Astrocyte of the cerebellum (primary cell): ENCODE data around the gene C15orf39.
"Not testable (repeated sequence)": the region's sequence is repeated elsewhere in the genome, so short reads cannot be mapped to it uniquely, and the experiment has no call there.

Experiments
- DNase-seq: peaks from one replicate; pipeline ENCODE4 v3.0.0-alpha.2; 2011; ENCODE audit warnings: low read depth
- H3K4me3 ChIP-seq: 2 replicates; pipeline ENCODE4 v1.5.1; 2011; ENCODE audit warnings: mild to moderate bottlenecking, low read depth, low read length, moderate library complexity
- in situ Hi-C: cut with HindIII; loops from 2 replicates; pipeline ENCODE4 v1.10.0; 2017; ENCODE audit warnings: low sequenced_read_pairs
- TF ChIP-seq, protein P1 (sequence below): IDR thresholded peaks from 2 replicates; pipeline ENCODE4 v1.5.1; 2012; ENCODE audit warnings: low read length, low read depth, moderate library complexity, mild to moderate bottlenecking; ENCODE audit errors: missing control alignments

Gene C15orf39

DNA sequence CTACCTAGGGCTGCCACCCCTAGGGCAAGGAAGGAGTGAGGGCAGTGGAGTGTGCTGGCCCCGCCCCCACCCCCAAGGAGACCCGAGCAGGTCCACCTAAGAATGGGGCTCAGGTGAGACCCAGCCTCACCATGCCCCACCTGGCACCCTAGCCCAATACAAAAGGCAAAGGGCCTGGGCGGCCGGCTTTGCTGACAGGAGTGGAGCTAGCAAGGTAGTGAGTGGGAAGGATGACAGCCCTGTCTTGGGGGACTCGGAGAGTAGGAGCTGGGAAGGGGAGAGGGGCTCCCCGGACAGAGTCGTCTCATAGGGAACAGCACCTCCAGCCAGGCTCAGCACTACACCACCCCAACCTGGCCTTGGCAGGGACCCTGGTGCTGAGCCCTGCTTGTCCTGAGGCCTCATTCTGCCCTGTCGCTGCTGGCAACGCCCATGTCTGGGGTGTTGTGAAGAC, 12.1 kb downstream of the C15orf39 start:
- in situ Hi-C loops, result no loop called here
- no peak for DNase-seq
- no peak overlapping the region for H3K4me3 ChIP-seq

DNA sequence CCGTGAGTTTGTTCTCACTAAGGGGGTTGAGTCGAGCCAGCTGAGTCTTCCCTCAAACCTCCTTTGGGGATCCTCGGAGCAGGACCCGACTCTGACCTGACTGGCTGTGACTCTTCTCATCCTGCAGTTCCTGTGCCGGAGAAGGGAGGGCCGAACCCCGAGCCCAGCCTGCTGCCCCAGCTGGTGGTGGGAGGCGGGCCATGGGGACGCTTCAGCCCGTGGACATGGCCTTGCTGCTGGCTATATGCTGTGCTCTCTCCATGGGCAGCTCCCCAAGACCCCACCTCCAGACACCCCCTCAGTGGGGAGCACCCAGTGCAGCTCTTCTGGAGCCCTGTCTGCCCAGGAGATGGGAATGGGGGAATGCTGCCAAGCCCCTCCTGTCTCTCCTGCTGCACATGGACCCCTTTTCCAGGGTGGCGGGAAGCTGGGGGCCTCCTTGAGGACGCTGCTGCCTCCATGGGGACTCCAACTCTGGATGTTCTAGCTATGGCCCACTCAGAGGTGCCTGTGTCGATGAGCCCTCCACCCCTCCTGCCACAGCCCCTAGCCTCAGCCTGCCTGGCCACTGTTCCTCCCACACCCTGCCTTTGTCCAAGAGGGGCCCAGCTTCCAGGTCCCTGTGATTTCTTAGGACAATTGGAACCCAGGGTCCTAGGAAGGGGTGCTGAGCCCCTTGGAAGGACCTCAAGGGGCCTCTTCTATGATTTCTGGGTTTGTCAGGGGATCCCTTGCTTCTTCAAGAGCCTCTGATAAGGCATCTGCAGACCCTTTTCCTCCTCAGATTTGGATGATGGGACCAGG, 12.8 kb downstream of the C15orf39 start:
- TF ChIP-seq, protein P1, sequence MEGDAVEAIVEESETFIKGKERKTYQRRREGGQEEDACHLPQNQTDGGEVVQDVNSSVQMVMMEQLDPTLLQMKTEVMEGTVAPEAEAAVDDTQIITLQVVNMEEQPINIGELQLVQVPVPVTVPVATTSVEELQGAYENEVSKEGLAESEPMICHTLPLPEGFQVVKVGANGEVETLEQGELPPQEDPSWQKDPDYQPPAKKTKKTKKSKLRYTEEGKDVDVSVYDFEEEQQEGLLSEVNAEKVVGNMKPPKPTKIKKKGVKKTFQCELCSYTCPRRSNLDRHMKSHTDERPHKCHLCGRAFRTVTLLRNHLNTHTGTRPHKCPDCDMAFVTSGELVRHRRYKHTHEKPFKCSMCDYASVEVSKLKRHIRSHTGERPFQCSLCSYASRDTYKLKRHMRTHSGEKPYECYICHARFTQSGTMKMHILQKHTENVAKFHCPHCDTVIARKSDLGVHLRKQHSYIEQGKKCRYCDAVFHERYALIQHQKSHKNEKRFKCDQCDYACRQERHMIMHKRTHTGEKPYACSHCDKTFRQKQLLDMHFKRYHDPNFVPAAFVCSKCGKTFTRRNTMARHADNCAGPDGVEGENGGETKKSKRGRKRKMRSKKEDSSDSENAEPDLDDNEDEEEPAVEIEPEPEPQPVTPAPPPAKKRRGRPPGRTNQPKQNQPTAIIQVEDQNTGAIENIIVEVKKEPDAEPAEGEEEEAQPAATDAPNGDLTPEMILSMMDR, result no peak
- no peak overlapping the region for H3K4me3 ChIP-seq
- DNase-seq, result no peak
- in situ Hi-C loops, result no loop called here

More for the DNA sequence above, 12.1 kb downstream of the C15orf39 start:
- TF ChIP-seq, protein P1, result no peak

DNA sequence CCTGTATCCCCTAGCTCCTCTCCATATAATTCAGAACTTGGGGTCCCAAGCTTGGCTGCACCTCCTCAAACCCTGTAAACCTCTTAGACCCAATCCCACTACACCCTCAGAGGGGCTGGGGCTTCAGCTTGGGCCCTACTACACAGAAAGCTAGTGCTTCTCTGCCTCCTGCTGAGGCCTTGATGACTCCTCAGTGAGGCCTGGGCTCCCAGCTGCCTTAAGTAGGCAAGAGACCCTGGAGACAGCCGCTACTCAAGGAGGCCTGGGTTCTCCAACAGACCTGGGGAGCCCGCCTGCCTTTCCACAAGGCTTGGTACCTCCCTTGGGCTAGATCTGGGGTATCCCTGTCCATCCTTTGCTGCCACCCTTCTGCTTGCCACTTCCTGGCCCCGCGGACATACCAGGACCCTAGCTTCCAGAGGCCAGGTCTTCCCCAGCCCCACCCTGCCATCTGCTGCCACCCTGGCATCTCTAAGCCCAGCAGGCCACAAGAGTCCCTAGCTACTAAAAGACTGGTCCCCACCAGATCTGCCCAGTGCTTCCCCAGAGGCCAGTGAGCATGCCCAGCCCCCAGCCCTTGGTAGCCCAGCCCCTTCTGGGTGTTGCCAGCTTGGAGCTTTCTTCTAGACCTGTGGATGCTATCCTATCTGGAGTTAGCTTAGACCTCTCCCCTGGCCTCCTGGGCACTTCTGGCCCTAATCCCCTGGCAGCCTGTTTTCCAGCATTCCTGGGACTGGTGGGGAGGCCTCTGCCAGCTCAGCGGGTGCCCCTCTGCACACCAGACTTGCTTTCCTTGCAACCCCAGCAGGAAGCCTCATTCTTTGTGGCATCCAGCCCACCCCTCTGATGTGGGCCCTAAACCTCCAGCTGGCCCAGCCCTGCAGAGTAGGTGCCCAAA, 13.7 kb downstream of the C15orf39 start:
- in situ Hi-C loops, result no loop called here
- no peak for DNase-seq
- TF ChIP-seq, protein P1, result no peak

DNA sequence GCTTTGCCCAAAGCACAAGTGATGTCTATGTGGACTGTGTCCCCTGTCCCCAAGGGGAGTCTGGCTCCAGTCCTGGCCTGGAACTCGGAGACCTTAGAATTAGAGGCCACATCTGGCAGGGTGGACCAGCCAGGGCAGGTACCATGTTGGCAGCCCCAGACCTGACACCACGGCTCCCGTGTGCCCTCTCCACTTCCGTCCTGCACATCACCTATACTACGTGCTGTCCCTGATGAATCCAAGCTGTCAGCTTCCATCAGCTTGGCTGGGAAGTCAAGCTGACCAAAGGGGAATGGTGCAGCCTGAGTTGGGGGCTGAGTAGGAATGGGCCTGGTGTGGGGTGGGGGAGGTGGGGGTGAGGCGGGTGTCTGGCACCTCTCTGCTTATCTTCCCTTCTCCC, 15.3 kb downstream of the C15orf39 start:
- TF ChIP-seq, protein P1, result no peak
- no peak for DNase-seq
- in situ Hi-C loops, result no loop called here
- H3K4me3 ChIP-seq, result no peak overlapping the region

More for the DNA sequence above, 13.7 kb downstream of the C15orf39 start:
- H3K4me3 ChIP-seq, result no peak overlapping the region

DNA sequence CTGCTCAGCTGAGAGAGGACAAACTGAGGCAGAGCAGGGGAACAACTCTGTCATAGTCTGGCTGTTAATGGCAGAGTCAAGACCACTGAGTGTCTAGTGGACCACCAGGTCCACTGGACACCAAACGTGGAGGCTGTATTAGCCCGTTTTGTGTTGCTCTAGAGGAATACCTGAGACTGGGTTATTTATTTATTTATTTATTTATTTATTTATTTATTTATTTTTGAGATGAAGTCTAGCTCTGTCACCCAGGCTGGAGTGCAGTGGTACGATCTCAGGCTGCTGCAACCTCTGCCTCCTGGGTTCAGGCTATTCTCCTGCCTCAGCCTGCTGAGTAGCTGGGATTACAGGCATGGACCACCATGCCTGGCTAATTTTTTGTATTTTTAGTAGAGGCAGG, 15.9 kb downstream of the C15orf39 start:
- in situ Hi-C loops, H3K4me3 ChIP-seq, DNase-seq: not testable (repeated sequence)

DNA sequence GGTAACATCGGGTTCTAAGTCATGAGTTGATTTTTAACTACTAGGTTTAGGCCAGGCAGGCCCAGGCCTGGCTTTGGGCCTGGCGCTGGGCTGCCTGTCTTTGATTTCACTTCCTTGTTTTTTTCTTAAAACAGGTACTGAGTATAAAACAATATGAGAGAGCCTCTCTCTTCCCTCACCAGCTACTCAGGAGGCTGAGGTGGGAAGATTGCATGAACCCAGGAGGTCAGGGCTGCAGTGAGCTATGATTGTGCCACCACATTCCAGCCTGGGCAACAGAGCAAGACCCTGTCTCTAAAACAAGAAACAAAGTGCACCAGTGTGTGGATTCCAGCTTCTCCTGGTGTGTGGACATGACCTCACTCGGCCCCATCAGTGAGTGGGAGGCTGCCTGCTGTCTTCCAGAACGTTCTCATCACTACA, 17.8 kb downstream of the C15orf39 start:
- H3K4me3 ChIP-seq, in situ Hi-C loops, DNase-seq: not testable (repeated sequence)

DNA sequence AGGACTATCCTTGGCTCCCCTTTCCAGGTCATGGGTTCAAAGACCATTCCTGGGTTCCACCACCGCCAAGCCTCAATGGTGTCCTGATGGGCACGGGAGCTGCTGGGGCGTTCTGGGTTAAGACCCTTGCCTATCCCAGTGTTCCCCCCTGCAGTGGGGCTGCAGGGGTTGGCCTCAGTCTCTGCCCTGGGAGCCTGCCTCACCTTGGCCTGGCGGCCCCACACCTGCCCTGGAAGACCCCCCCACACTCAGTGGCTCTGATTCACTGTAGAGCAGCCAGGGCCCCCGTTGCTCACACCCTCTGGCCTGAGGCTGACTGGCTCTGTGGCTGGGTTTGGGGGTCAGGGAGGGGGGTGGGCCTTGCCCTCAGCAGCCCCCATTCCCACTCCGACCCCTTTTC, 22.0 kb downstream of the C15orf39 start:
- TF ChIP-seq, protein P1, result no peak
- no peak for DNase-seq
- in situ Hi-C loops, result no loop called here

More for the DNA sequence above, 22.0 kb downstream of the C15orf39 start:
- H3K4me3 ChIP-seq, result no peak overlapping the region
